Stimulated activated naive CD8-positive, alpha-beta T cell treated with anti-CD3 and anti-CD28 coated beads, Interleukin-15, amount 100 ng/mL, for 72 hours (primary cell): ENCODE results near the gene TMEM181.
"Not testable (repeated sequence)": the region's sequence is repeated elsewhere in the genome, so short reads cannot be mapped to it uniquely, and the experiment has no call there.

Experiments
- ATAC-seq: fragments of 150-1000 bp; cut with Tn5 transposase; 2 replicates; pipeline ENCODE4 v1.10.0; 2021; ENCODE audit warnings: mild to moderate bottlenecking, moderate library complexity
- DNase-seq, 2 donors: peaks; one replicate each; pipeline ENCODE4 v3.0.0; 2021 to 2022
- H3K27ac Mint-ChIP-seq, 2 donors: one replicate each; pipeline ENCODE4 v1.8.0; 2022; ENCODE audit warnings: mild to moderate bottlenecking in 2 of 2, mixed read lengths in 2 of 2, moderate library complexity in 2 of 2
- H3K27me3 Mint-ChIP-seq: one replicate; pipeline ENCODE4 v1.8.0; 2022; ENCODE audit warnings: mixed read lengths
- H3K4me1 Mint-ChIP-seq: one replicate; pipeline ENCODE4 v1.8.0; 2022; ENCODE audit warnings: mild to moderate bottlenecking, mixed read lengths
- H3K4me3 Mint-ChIP-seq, 2 donors: one replicate each; pipeline ENCODE4 v1.8.0; 2022; ENCODE audit warnings: mild to moderate bottlenecking in 2 of 2, mixed read lengths in 2 of 2, moderate library complexity in 1 of 2
- H3K9me3 Mint-ChIP-seq, 2 donors: one replicate each; pipeline ENCODE4 v1.8.0; 2022; ENCODE audit warnings: mixed read lengths in 2 of 2

TMEM181 gene

GRCh38 chr6:158552796-158553138 is 7.1 kb upstream of the TMEM181 start:
- no peaks in the 10 kb centered on the region for H3K4me1 Mint-ChIP-seq
- no peak for ATAC-seq
- H3K4me3 Mint-ChIP-seq: no peak overlapping the region
- H3K27me3 Mint-ChIP-seq: peaks cover 9% of the 10 kb centered on the region
- no peak for DNase-seq
- peak overlapping the region in 1 of 2 donors; percentile 16 for H3K27ac Mint-ChIP-seq
- H3K9me3 Mint-ChIP-seq: no peaks in the 10 kb centered on the region

- H3K4me3 Mint-ChIP-seq: no peak overlapping the region
- H3K27me3 Mint-ChIP-seq: peaks cover 9% of the 10 kb centered on the region
- ATAC-seq: no peak
- DNase-seq: no peak
- no peaks in the 10 kb centered on the region for H3K9me3 Mint-ChIP-seq
- peaks cover 7% of the 10 kb centered on the region for H3K4me1 Mint-ChIP-seq
- H3K27ac Mint-ChIP-seq: no peak overlapping the region
Measured at GRCh38 chr6:158554611-158555361, 5.1 kb upstream of the TMEM181 start.

- Mint-ChIP-seq H3K27ac (no peak overlapping the region), H3K9me3 (no peaks in the 10 kb centered on the region), H3K27me3 (peaks cover 9% of the 10 kb centered on the region), H3K4me3 (no peak overlapping the region), H3K4me1 (peaks cover 13% of the 10 kb centered on the region)
- ATAC-seq (no peak), DNase-seq (no peak)
Measured at GRCh38 chr6:158556113-158556512, 3.8 kb upstream of the TMEM181 start.

GRCh38 chr6:158557110-158557509 is 2.8 kb upstream of the TMEM181 start:
- H3K4me3 Mint-ChIP-seq, ATAC-seq, H3K27me3 Mint-ChIP-seq, H3K27ac Mint-ChIP-seq, H3K9me3 Mint-ChIP-seq, DNase-seq: not testable (repeated sequence)
- peaks cover 23% of the 10 kb centered on the region for H3K4me1 Mint-ChIP-seq

GRCh38 chr6:158557927-158558326 is 2.0 kb upstream of the TMEM181 start:
- Mint-ChIP-seq H3K4me1 (peaks cover 29% of the 10 kb centered on the region), H3K27ac (no peak overlapping the region), H3K9me3 (no peaks in the 10 kb centered on the region), H3K27me3 (peaks cover under 1% of the 10 kb centered on the region), H3K4me3 (no peak overlapping the region)
- DNase-seq (no peak), ATAC-seq (no peak)

- Mint-ChIP-seq H3K4me3 (peak overlapping the region; percentile 55 to 96), H3K9me3 (no peaks in the 10 kb centered on the region), H3K27ac (peak overlapping the region; percentile 15 to 88), H3K4me1 (peaks cover 31% of the 10 kb centered on the region), H3K27me3 (no peaks in the 10 kb centered on the region)
- ATAC-seq: no peak
- no peak for DNase-seq
Measured at GRCh38 chr6:158558415-158559306, 1.2 kb upstream of the TMEM181 start.

GRCh38 chr6:158559338-158559894 is 475 bp upstream of the TMEM181 start:
- Mint-ChIP-seq H3K4me3 (peak overlapping the region; percentile 55 to 96), H3K27me3 (no peaks in the 10 kb centered on the region), H3K9me3 (no peaks in the 10 kb centered on the region), H3K27ac (peak overlapping the region; percentile 16 to 19), H3K4me1 (peaks cover 39% of the 10 kb centered on the region)
- ATAC-seq (no peak), DNase-seq (no peak)

- peak overlapping the region; percentile 96 for H3K4me3 Mint-ChIP-seq
- H3K4me1 Mint-ChIP-seq: peaks cover 53% of the 10 kb centered on the region
- H3K27ac Mint-ChIP-seq: peak overlapping the region; percentile 95 to 96
- DNase-seq (no peak), ATAC-seq (no peak)
- no peaks in the 10 kb centered on the region for H3K9me3 Mint-ChIP-seq
- no peaks in the 10 kb centered on the region for H3K27me3 Mint-ChIP-seq
Measured at GRCh38 chr6:158560836-158561320, 987 bp downstream of the TMEM181 start.

GRCh38 chr6:158561321-158561884 is 1.5 kb downstream of the TMEM181 start:
- Mint-ChIP-seq H3K4me1 (peaks cover 59% of the 10 kb centered on the region), H3K27ac (peak overlapping the region in 1 of 2 donors; percentile 96), H3K4me3 (peak overlapping the region; percentile 96), H3K27me3 (no peaks in the 10 kb centered on the region), H3K9me3 (no peaks in the 10 kb centered on the region)
- DNase-seq: no peak
- no peak for ATAC-seq

- DNase-seq (no peak), ATAC-seq (no peak)
- Mint-ChIP-seq H3K4me1 (peaks cover 64% of the 10 kb centered on the region), H3K27ac (peak overlapping the region in 1 of 2 donors; percentile 6), H3K4me3 (peak overlapping the region; percentile 96), H3K27me3 (no peaks in the 10 kb centered on the region), H3K9me3 (no peaks in the 10 kb centered on the region)
Measured at GRCh38 chr6:158561938-158562337, 2.0 kb downstream of the TMEM181 start.

GRCh38 chr6:158564243-158565121 is 4.6 kb downstream of the TMEM181 start:
- Mint-ChIP-seq H3K9me3 (no peaks in the 10 kb centered on the region), H3K27me3 (no peaks in the 10 kb centered on the region), H3K4me3 (peak overlapping the region; percentile 34 to 38), H3K27ac (peak overlapping the region; percentile 55 to 66), H3K4me1 (peaks cover 79% of the 10 kb centered on the region)
- DNase-seq (no peak), ATAC-seq (no peak)

- ATAC-seq (no peak), DNase-seq (no peak)
- no peak overlapping the region for H3K4me3 Mint-ChIP-seq
- peaks cover 79% of the 10 kb centered on the region for H3K4me1 Mint-ChIP-seq
- H3K27ac Mint-ChIP-seq: peak overlapping the region in 1 of 2 donors; percentile 55
- no peaks in the 10 kb centered on the region for H3K27me3 Mint-ChIP-seq
- no peaks in the 10 kb centered on the region for H3K9me3 Mint-ChIP-seq
Measured at GRCh38 chr6:158565122-158565429, 5.2 kb downstream of the TMEM181 start.

GRCh38 chr6:158565482-158566040 is 5.7 kb downstream of the TMEM181 start:
- no peak overlapping the region for H3K27ac Mint-ChIP-seq
- DNase-seq (no peak), ATAC-seq (no peak)
- H3K9me3 Mint-ChIP-seq: no peaks in the 10 kb centered on the region
- no peak overlapping the region for H3K4me3 Mint-ChIP-seq
- no peaks in the 10 kb centered on the region for H3K27me3 Mint-ChIP-seq
- peaks cover 78% of the 10 kb centered on the region for H3K4me1 Mint-ChIP-seq

GRCh38 chr6:158566207-158566818 is 6.4 kb downstream of the TMEM181 start:
- DNase-seq (no peak), ATAC-seq (peak; percentile 24)
- Mint-ChIP-seq H3K27me3 (no peaks in the 10 kb centered on the region), H3K27ac (peak overlapping the region; percentile 75 to 95), H3K9me3 (no peaks in the 10 kb centered on the region), H3K4me3 (no peak overlapping the region), H3K4me1 (peaks cover 71% of the 10 kb centered on the region)
